Fibroblast of skin of left quadriceps (primary cell): ENCODE results near the gene ERVFRD-1.
"Not testable (repeated sequence)": the region's sequence is repeated elsewhere in the genome, so short reads cannot be mapped to it uniquely, and the experiment has no call there.

ENCODE experiments used
- DNase-seq, 2 experiments: peaks; one replicate each; pipeline ENCODE4 v3.0.0-alpha.2; 2013; ENCODE audit warnings: low read depth in 2 of 2

ERVFRD-1 gene

GRCh38 chr6:11091141-11091540, 20.4 kb downstream of the ERVFRD-1 start:
- DNase-seq = not testable (repeated sequence)

- DNase-seq = no peak
Measured at GRCh38 chr6:11089695-11090094, 21.8 kb downstream of the ERVFRD-1 start.

- not testable (repeated sequence) for DNase-seq
Measured at GRCh38 chr6:11087141-11087812, 24.2 kb downstream of the ERVFRD-1 start.

- DNase-seq = peak; percentile 35 to 42
Measured at GRCh38 chr6:11085758-11086435, 25.6 kb downstream of the ERVFRD-1 start.

GRCh38 chr6:11083956-11084355, 27.6 kb downstream of the ERVFRD-1 start:
- no peak for DNase-seq

GRCh38 chr6:11083491-11083890, 28.0 kb downstream of the ERVFRD-1 start:
- DNase-seq = no peak

- no peak for DNase-seq
Measured at GRCh38 chr6:11080296-11080695, 31.2 kb downstream of the ERVFRD-1 start.

GRCh38 chr6:11078266-11078665, 33.3 kb downstream of the ERVFRD-1 start:
- DNase-seq = no peak

GRCh38 chr6:11076540-11076939, 35.0 kb downstream of the ERVFRD-1 start:
- no peak for DNase-seq

GRCh38 chr6:11072101-11072500, 39.4 kb downstream of the ERVFRD-1 start:
- no peak for DNase-seq

- DNase-seq = no peak
Measured at GRCh38 chr6:11069760-11070159, 41.8 kb downstream of the ERVFRD-1 start.

- DNase-seq = no peak
Measured at GRCh38 chr6:11067348-11067747, 44.2 kb downstream of the ERVFRD-1 start.

GRCh38 chr6:11066505-11067347, 44.8 kb downstream of the ERVFRD-1 start:
- no peak for DNase-seq

GRCh38 chr6:11065436-11066202, 45.9 kb downstream of the ERVFRD-1 start:
- no peak for DNase-seq

- DNase-seq = no peak
Measured at GRCh38 chr6:11064836-11065235, 46.7 kb downstream of the ERVFRD-1 start.

- no peak for DNase-seq
Measured at GRCh38 chr6:11062715-11063114, 48.8 kb downstream of the ERVFRD-1 start.

GRCh38 chr6:11062083-11062482, 49.4 kb downstream of the ERVFRD-1 start:
- DNase-seq = no peak

- no peak for DNase-seq
Measured at GRCh38 chr6:11058406-11058805, 53.1 kb downstream of the ERVFRD-1 start.

- DNase-seq = no peak
Measured at GRCh38 chr6:11056871-11057270, 54.7 kb downstream of the ERVFRD-1 start.

- no peak for DNase-seq
Measured at GRCh38 chr6:11055127-11055627, 56.3 kb downstream of the ERVFRD-1 start.

GRCh38 chr6:11054722-11055121, 56.8 kb downstream of the ERVFRD-1 start:
- DNase-seq = no peak

GRCh38 chr6:11053307-11053706, 58.2 kb downstream of the ERVFRD-1 start:
- no peak for DNase-seq
